Ascending aorta (tissue), 2 donors: ENCODE results near the gene PTGIS. TPM values are rescaled to one million over a fixed set of nuclear protein-coding genes. Genes with fewer than 3 reads are reported as not detected.

Experiments used
- DNase-seq, 2 donors: peaks; one replicate each; pipeline ENCODE4 v3.0.0-alpha.2; 2019; ENCODE audit warnings: low spot score in 2 of 2
- H3K27ac ChIP-seq, 2 donors: fragments of 200-600 bp; sonication (generic); one replicate each; pipeline ENCODE4 v1.5.1; 2016 to 2017; ENCODE audit warnings: mild to moderate bottlenecking in 1 of 2
- H3K27me3 ChIP-seq: fragments of 200-600 bp; sonication (generic); one replicate; pipeline ENCODE4 v1.5.1; 2017
- H3K36me3 ChIP-seq, 2 donors: fragments of 200-600 bp; sonication (generic); one replicate each; pipeline ENCODE4 v1.5.1; 2016
- H3K4me1 ChIP-seq, 2 donors: fragments of 200-600 bp; sonication (generic); one replicate each; pipeline ENCODE4 v1.5.1; 2016 to 2017; ENCODE audit warnings: mild to moderate bottlenecking in 1 of 2
- H3K4me3 ChIP-seq, 2 donors: fragments of 200-600 bp; sonication (generic); one replicate each; pipeline ENCODE4 v1.5.1; 2016 to 2017; ENCODE audit warnings: mild to moderate bottlenecking in 1 of 2
- H3K9me3 ChIP-seq, 2 donors: fragments of 200-600 bp; sonication (generic); one replicate each; pipeline ENCODE4 v1.5.1; 2016
- CTCF ChIP-seq, 3 experiments: fragments of 200-600 bp in 2 of 3; fragments of 450-650 bp in 1 of 3; sonication (generic) in 2 of 3; IDR thresholded peaks; one replicate each; pipeline ENCODE4 v1.5.1; 2016 to 2019; ENCODE audit warnings: antibody characterized with exemption in 3 of 3, mild to moderate bottlenecking in 1 of 3, moderate library complexity in 1 of 3
- intact Hi-C: fragments of 100-400 bp; cut with DNase I; formaldehyde crosslinking; loops from one replicate; pipeline ENCODE4 v1.15.1; 2023
- total RNA-seq: library from RNA; depleted of rRNA; stranded (reverse); fragments of >200 nt; gene quantifications from one replicate; pipeline ENCODE4 v1.1.0, GENCODE V29; 2016

The PTGIS gene
- total RNA-seq, 1 donor from 2014 or later, result 288 TPM

- DNase-seq, result no peak
- no peaks in the 10 kb centered on the region for H3K27me3 ChIP-seq
- no peak overlapping the region for H3K4me3 ChIP-seq
- intact Hi-C loops, result loop anchor here (2.0 to 10.0 kb wide), 2 partner anchors 15 to 439 kb away; no protein-coding TSS in a partner anchor
- no peak for TF ChIP-seq CTCF (IDR thresholded peaks at IDR 0.05)
- peak overlapping the region; percentile 97 to 100 for H3K27ac ChIP-seq
- no peaks in the 10 kb centered on the region for H3K9me3 ChIP-seq
- H3K36me3 ChIP-seq, result no peaks in the 10 kb centered on the region
- peaks cover 21 to 81% of the 10 kb centered on the region in 2 donors for H3K4me1 ChIP-seq
Measured at GRCh38 chr20:49585585-49586245, 17.8 kb upstream of the PTGIS start.

GRCh38 chr20:49584418-49585382 is 16.8 kb upstream of the PTGIS start:
- TF ChIP-seq CTCF (IDR thresholded peaks at IDR 0.05), result no peak
- no peaks in the 10 kb centered on the region for H3K27me3 ChIP-seq
- H3K9me3 ChIP-seq, result no peaks in the 10 kb centered on the region
- H3K27ac ChIP-seq, result peak overlapping the region; percentile 97 to 100
- intact Hi-C loops, result loop anchor here (2.0 to 10.0 kb wide), 2 partner anchors 14 to 440 kb away; no protein-coding TSS in a partner anchor
- H3K36me3 ChIP-seq, result no peaks in the 10 kb centered on the region
- DNase-seq, result no peak
- peaks cover 27 to 83% of the 10 kb centered on the region in 2 donors for H3K4me1 ChIP-seq
- no peak overlapping the region for H3K4me3 ChIP-seq

GRCh38 chr20:49583669-49584417 is 15.9 kb upstream of the PTGIS start:
- Histone ChIP-seq H3K9me3 (no peaks in the 10 kb centered on the region), H3K4me3 (no peak overlapping the region), H3K4me1 (peaks cover 31 to 83% of the 10 kb centered on the region in 2 donors), H3K27me3 (no peaks in the 10 kb centered on the region), H3K36me3 (no peaks in the 10 kb centered on the region), H3K27ac (peak overlapping the region; percentile 97 to 100)
- DNase-seq, result peak; percentile 78 to 92
- peak in 1 of 3 experiments; percentile 13 for TF ChIP-seq CTCF (IDR thresholded peaks at IDR 0.05)
- intact Hi-C loops, result loop anchor here (2.0 to 10.0 kb wide), 2 partner anchors 13 to 441 kb away; no protein-coding TSS in a partner anchor

GRCh38 chr20:49583343-49583668 is 15.4 kb upstream of the PTGIS start:
- Histone ChIP-seq H3K4me1 (peaks cover 31 to 81% of the 10 kb centered on the region in 2 donors), H3K9me3 (no peaks in the 10 kb centered on the region), H3K4me3 (no peak overlapping the region), H3K36me3 (no peaks in the 10 kb centered on the region), H3K27me3 (no peaks in the 10 kb centered on the region), H3K27ac (peak overlapping the region; percentile 97 to 100)
- DNase-seq, result no peak
- intact Hi-C loops, result loop anchor here (10.0 kb wide), 1 partner anchor 441 kb away; no protein-coding TSS in a partner anchor
- no peak for TF ChIP-seq CTCF (IDR thresholded peaks at IDR 0.05)
